Measurements from ENCODE around the gene CXCL3.

The CXCL3 gene

DNA sequence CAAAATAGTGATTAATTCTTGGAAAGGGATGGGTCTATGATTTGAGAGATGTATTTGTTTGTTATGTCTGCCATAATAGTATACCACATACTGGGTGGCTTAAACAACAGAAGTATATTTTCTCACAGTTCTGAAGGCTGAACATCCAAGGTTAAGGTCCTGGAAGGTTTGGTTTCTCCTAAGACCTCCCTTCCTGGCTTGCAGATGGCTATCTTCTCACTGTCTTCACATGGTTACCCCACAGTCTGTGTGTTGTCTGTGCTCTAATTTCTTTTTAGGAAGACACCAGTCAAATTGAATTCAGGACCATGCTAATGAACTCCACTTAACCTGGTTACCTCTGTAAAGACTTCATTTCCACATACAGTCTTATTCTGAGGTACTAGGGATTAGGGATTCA, 34.9 kb upstream of the CXCL3 start:
- DNase-seq (ENCODE audit: low read depth), result no peak
- TF ChIP-seq, protein P1, sequence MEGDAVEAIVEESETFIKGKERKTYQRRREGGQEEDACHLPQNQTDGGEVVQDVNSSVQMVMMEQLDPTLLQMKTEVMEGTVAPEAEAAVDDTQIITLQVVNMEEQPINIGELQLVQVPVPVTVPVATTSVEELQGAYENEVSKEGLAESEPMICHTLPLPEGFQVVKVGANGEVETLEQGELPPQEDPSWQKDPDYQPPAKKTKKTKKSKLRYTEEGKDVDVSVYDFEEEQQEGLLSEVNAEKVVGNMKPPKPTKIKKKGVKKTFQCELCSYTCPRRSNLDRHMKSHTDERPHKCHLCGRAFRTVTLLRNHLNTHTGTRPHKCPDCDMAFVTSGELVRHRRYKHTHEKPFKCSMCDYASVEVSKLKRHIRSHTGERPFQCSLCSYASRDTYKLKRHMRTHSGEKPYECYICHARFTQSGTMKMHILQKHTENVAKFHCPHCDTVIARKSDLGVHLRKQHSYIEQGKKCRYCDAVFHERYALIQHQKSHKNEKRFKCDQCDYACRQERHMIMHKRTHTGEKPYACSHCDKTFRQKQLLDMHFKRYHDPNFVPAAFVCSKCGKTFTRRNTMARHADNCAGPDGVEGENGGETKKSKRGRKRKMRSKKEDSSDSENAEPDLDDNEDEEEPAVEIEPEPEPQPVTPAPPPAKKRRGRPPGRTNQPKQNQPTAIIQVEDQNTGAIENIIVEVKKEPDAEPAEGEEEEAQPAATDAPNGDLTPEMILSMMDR (conservative IDR thresholded peaks at IDR 0.05; ENCODE audit: low read length), result no peak
- no peak overlapping the region for H3K4me3 ChIP-seq (ENCODE audit: low read length)

GRCh38 chr4:74072739-74073138, 34.2 kb upstream of the CXCL3 start:
- no peak for DNase-seq (ENCODE audit: low read depth)
- no peak overlapping the region for H3K4me3 ChIP-seq (ENCODE audit: low read length)
- TF ChIP-seq, protein P1 (conservative IDR thresholded peaks at IDR 0.05; ENCODE audit: low read length), result no peak

DNA sequence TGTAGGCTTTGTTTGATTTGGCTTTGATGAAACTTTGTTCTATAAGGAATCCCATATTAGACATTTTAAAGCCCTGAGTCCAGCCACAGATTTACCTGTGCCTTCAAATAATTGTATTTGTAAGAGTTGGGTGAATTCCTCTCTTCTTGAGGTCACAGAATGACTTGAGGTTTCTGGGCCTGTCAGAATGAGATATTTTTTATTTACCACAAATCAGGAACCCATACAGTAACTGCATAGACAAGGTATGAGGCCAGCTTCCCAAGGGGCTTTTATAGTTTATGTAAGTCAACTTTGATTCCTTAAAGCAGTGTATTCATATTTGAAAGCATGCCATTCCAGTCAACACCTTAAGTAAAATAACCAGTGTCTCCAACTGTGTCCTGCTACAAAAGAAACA, 29.1 kb upstream of the CXCL3 start:
- DNase-seq (ENCODE audit: low read depth), result no peak
- H3K4me3 ChIP-seq (ENCODE audit: low read length), result no peak overlapping the region
- TF ChIP-seq, protein P1 (conservative IDR thresholded peaks at IDR 0.05; ENCODE audit: low read length), result no peak

DNA sequence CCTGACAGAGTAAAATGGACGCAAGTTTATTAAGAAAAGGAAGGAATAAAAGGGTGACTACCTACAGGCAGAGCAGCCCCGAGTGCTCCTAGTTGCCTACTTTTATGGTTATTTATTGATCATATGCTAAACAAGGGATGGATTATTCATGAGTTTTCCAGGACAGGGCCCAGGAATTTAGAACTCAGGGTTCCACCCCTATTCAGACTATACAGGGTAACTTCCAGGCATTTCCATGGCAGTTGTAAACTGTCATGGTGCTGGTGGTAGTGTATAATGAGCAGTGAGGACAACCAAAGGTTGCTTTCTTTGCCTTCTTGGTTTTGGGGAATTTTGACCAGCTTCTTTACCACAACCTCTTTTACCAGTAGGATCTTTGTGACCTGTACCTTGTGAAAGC, 27.7 kb upstream of the CXCL3 start:
- no peak overlapping the region for H3K4me3 ChIP-seq (ENCODE audit: low read length)
- TF ChIP-seq, protein P1 (conservative IDR thresholded peaks at IDR 0.05; ENCODE audit: low read length), result no peak
- no peak for DNase-seq (ENCODE audit: low read depth)

GRCh38 chr4:74065115-74065642, 26.7 kb upstream of the CXCL3 start:
- no peak overlapping the region for H3K4me3 ChIP-seq (ENCODE audit: low read length)
- TF ChIP-seq, protein P1 (conservative IDR thresholded peaks at IDR 0.05; ENCODE audit: low read length), result no peak
- no peak for DNase-seq (ENCODE audit: low read depth)

GRCh38 chr4:74063859-74064258, 25.4 kb upstream of the CXCL3 start:
- TF ChIP-seq, protein P1 (conservative IDR thresholded peaks at IDR 0.05; ENCODE audit: low read length), result no peak
- H3K4me3 ChIP-seq (ENCODE audit: low read length), result no peak overlapping the region

GRCh38 chr4:74062953-74063352, 24.5 kb upstream of the CXCL3 start:
- no peak overlapping the region for H3K4me3 ChIP-seq (ENCODE audit: low read length)
- no peak for DNase-seq (ENCODE audit: low read depth)
- TF ChIP-seq, protein P1 (conservative IDR thresholded peaks at IDR 0.05; ENCODE audit: low read length), result no peak

More at GRCh38 chr4:74063859-74064258, 25.4 kb upstream of the CXCL3 start:
- no peak for DNase-seq (ENCODE audit: low read depth)
